Testis (tissue), 2 donors: Measurements from ENCODE around the gene DENND4B.

Source experiments
- CTCF ChIP-seq, 3 experiments: fragments of 450-650 bp in 2 of 3; fragments of 200-600 bp in 1 of 3; sonication (generic) in 1 of 3; IDR thresholded peaks; one replicate each; pipeline ENCODE4 v1.5.1; 2016 to 2019; ENCODE audit warnings: antibody characterized with exemption in 3 of 3, mild to moderate bottlenecking in 2 of 3, moderate library complexity in 1 of 3
- POLR2A ChIP-seq: fragments of 450-650 bp; IDR thresholded peaks from one replicate; pipeline ENCODE4 v1.6.1; 2017; ENCODE audit warnings: antibody characterized with exemption, mild to moderate bottlenecking, moderate library complexity

- TF ChIP-seq POLR2A = no peak
- TF ChIP-seq CTCF (IDR thresholded peaks at IDR 0.05) = no peak
Observed at GRCh38 chr1:153921080-153921802, 25.3 kb downstream of the DENND4B start.
